Right atrium auricular region (tissue), 2 donors: ENCODE data around the gene SUSD5. TPM values are rescaled to one million over a fixed set of nuclear protein-coding genes. Genes with fewer than 3 reads are reported as not detected.

Experiments
- DNase-seq: peaks from one replicate; pipeline ENCODE4 v3.0.0-alpha.2; 2019; ENCODE audit warnings: low spot score
- H3K27ac ChIP-seq, 2 donors: fragments of 200-600 bp; sonication (generic); 1 replicate in 1 of 2; 2 replicates in 1 of 2; pipeline ENCODE4 v1.5.1; 2016 to 2019
- H3K27me3 ChIP-seq, 2 donors: fragments of 200-600 bp; sonication (generic); one replicate each; pipeline versions ENCODE4 v1.5.1 to v1.6.0; 2017 to 2019
- H3K36me3 ChIP-seq: fragments of 200-600 bp; sonication (generic); one replicate; pipeline ENCODE4 v1.5.1; 2016
- H3K4me1 ChIP-seq, 2 donors: fragments of 200-600 bp; sonication (generic); one replicate each; pipeline versions ENCODE4 v1.5.1 to v1.6.0; 2017 to 2019
- H3K4me3 ChIP-seq, 2 donors: fragments of 200-600 bp; sonication (generic); 1 replicate in 1 of 2; 2 replicates in 1 of 2; pipeline ENCODE4 v1.5.1; 2017 to 2019; ENCODE audit warnings: mild to moderate bottlenecking in 1 of 2, moderate library complexity in 1 of 2
- H3K9me3 ChIP-seq, 2 donors: fragments of 200-600 bp; sonication (generic); one replicate each; pipeline ENCODE4 v1.5.1; 2019
- CTCF ChIP-seq, 2 donors: fragments of 200-600 bp; sonication (generic); IDR thresholded peaks; one replicate each; pipeline ENCODE4 v1.5.1; 2019; ENCODE audit warnings: antibody characterized with exemption in 2 of 2
- total RNA-seq, 2 donors: library from RNA; depleted of rRNA; stranded (reverse); fragments of >200 nt; gene quantifications; one replicate each; pipeline ENCODE4 v1.1.0, GENCODE V29; 2016

The SUSD5 gene
- total RNA-seq, 2 donors from 2014 or later: 1.1 to 1.7 TPM

GRCh38 chr3:33211444-33211843 lies 7.2 kb downstream of the SUSD5 start:
- Histone ChIP-seq H3K27ac (no peak overlapping the region), H3K9me3 (peaks cover 3 to 19% of the 10 kb centered on the region in 2 donors), H3K4me1 (no peaks in the 10 kb centered on the region), H3K36me3 (no peaks in the 10 kb centered on the region), H3K4me3 (no peak overlapping the region), H3K27me3 (peaks cover 0 to 3% of the 10 kb centered on the region in 2 donors)
- no peak for DNase-seq
- TF ChIP-seq CTCF (IDR thresholded peaks at IDR 0.05): no peak

GRCh38 chr3:33209357-33209756 lies 9.3 kb downstream of the SUSD5 start:
- TF ChIP-seq CTCF (IDR thresholded peaks at IDR 0.05): no peak
- no peaks in the 10 kb centered on the region for H3K27me3 ChIP-seq

DNA sequence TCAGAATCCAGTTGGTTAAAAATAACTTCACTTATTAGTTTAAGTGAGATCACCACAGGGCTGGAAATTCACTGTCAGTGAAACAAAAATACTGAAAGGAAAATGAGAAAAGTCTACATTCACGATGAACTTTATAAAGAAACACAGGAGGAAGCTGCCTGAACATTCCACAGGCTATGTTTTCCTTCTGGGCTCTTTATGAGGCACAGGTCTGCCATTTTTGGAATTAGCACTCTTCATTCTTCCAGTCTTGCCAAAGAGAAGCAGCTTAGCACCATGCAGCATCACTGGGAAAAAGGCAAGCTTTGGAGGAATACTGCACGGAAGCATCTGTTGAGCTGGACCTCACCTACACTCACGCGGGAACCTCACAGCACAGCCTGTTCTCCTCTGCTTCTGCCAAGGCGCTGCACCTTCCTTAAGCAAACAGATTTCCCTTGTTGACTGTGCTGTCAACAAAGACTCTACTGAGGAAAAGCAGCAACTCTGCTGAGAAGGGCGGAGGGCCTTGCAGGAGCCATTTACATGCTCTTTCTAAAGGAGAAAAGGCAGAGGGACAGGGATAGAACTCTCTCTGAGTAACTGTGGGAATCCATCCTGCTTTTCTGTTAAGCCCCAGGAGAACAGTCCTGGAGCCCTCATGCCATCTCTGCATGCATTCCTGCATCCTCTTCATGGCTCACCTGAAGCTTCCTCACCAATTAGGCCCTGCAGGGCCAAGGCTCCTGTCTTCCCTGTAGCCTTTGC lies 15.7 kb downstream of the SUSD5 start:
- Histone ChIP-seq H3K4me1 (no peaks in the 10 kb centered on the region), H3K27ac (no peak overlapping the region), H3K27me3 (no peaks in the 10 kb centered on the region), H3K4me3 (no peak overlapping the region), H3K9me3 (no peaks in the 10 kb centered on the region), H3K36me3 (no peaks in the 10 kb centered on the region)
- TF ChIP-seq CTCF (IDR thresholded peaks at IDR 0.05): no peak
- DNase-seq: no peak

More at GRCh38 chr3:33209357-33209756, 9.3 kb downstream of the SUSD5 start:
- H3K4me1 ChIP-seq: no peaks in the 10 kb centered on the region
- no peak overlapping the region for H3K4me3 ChIP-seq
- no peak for DNase-seq
- H3K27ac ChIP-seq: no peak overlapping the region
- H3K36me3 ChIP-seq: no peaks in the 10 kb centered on the region
- H3K9me3 ChIP-seq: peaks cover 3 to 19% of the 10 kb centered on the region in 2 donors

- Histone ChIP-seq H3K4me3 (no peak overlapping the region), H3K4me1 (no peaks in the 10 kb centered on the region), H3K9me3 (no peaks in the 10 kb centered on the region), H3K27me3 (no peaks in the 10 kb centered on the region), H3K36me3 (no peaks in the 10 kb centered on the region), H3K27ac (no peak overlapping the region)
- no peak for TF ChIP-seq CTCF (IDR thresholded peaks at IDR 0.05)
- no peak for DNase-seq
Measured at GRCh38 chr3:33201195-33201594, 17.4 kb downstream of the SUSD5 start.

DNA sequence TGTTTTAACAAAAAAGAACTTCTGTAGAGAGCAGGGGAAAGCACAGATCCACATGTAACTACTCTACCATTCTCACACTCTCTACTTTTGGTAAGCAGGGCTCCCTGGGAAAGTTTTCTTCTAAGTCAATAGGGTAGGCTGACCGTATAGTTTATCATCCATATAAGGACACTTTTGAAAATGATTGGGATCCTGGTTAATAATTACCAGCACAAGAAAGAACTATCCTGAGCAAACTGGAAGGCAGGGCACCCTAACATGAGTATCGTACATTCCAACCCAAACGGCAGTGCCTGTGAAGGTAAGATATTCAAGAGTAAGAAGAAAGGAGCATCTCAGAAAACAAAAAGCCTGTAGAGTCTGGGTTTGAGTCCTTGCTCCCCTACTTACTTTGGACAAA lies 22.1 kb downstream of the SUSD5 start:
- no peak overlapping the region for H3K4me3 ChIP-seq
- H3K9me3 ChIP-seq: no peaks in the 10 kb centered on the region
- no peak for TF ChIP-seq CTCF (IDR thresholded peaks at IDR 0.05)
- H3K27ac ChIP-seq: no peak overlapping the region
- no peaks in the 10 kb centered on the region for H3K4me1 ChIP-seq
- H3K36me3 ChIP-seq: no peaks in the 10 kb centered on the region
- no peaks in the 10 kb centered on the region for H3K27me3 ChIP-seq
- DNase-seq: no peak

GRCh38 chr3:33194303-33194702 lies 24.3 kb downstream of the SUSD5 start:
- Histone ChIP-seq H3K36me3 (no peaks in the 10 kb centered on the region), H3K9me3 (no peaks in the 10 kb centered on the region), H3K27me3 (no peaks in the 10 kb centered on the region), H3K4me3 (no peak overlapping the region), H3K27ac (no peak overlapping the region), H3K4me1 (no peaks in the 10 kb centered on the region)
- no peak for TF ChIP-seq CTCF (IDR thresholded peaks at IDR 0.05)
- DNase-seq: no peak
